ENCODE data around the gene ERICH3. TPM values are rescaled to one million over a fixed set of nuclear protein-coding genes. Genes with fewer than 3 reads are reported as not detected.

ERICH3 gene
- not detected in 2 replicates for total RNA-seq

- Histone ChIP-seq H3K36me3 (ENCODE audit: control insufficient read depth, insufficient read depth, low read length) (no peaks in the 10 kb centered on the region), H3K27me3 (ENCODE audit: control insufficient read depth, insufficient read depth, low read length) (no peaks in the 10 kb centered on the region), H3K4me3 (ENCODE audit: low read depth, low read length) (peak within 1 kb of the TSS; percentile 49)
- no peak for TF ChIP-seq CTCF (IDR thresholded peaks at IDR 0.05; ENCODE audit: insufficient read depth, low read length, poor library complexity, severe bottlenecking)
- no peak for DNase-seq (ENCODE audit: low read depth)
Measured at GRCh38 chr1:74673351-74674111, at the start of gene ERICH3. ERICH3 (minus strand) TSS chr1:74673792; CDS start chr1:74673519, 273 bp downstream.

DNA sequence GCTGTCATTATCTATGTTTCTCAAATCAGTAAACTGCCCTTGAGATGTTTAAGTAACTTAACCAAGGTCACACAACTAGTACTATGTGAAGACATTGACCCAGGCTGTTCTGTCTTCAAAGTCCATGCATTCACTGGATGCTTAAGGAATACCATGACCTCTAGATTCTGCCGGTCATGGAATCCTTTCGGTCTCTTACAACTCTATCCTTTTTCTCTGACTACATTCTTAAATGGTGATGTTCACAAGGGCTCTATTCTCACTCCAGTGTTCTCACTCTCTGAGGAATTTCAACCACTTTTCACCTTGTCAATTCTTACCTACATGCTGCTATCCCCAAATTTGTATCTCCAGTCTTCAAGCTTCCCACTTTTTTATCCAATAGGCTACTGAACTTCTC lies 44.0 kb upstream of the ERICH3 start:
- Histone ChIP-seq H3K4me3 (ENCODE audit: low read depth, low read length) (no peak overlapping the region), H3K36me3 (ENCODE audit: control insufficient read depth, insufficient read depth, low read length) (peaks cover 3% of the 10 kb centered on the region), H3K27me3 (ENCODE audit: control insufficient read depth, insufficient read depth, low read length) (no peaks in the 10 kb centered on the region)
- no peak for TF ChIP-seq CTCF (IDR thresholded peaks at IDR 0.05; ENCODE audit: insufficient read depth, low read length, poor library complexity, severe bottlenecking)
- no peak for DNase-seq (ENCODE audit: low read depth)

GRCh38 chr1:74716822-74717221 lies 43.2 kb upstream of the ERICH3 start:
- no peak for TF ChIP-seq CTCF (IDR thresholded peaks at IDR 0.05; ENCODE audit: insufficient read depth, low read length, poor library complexity, severe bottlenecking)
- H3K4me3 ChIP-seq (ENCODE audit: low read depth, low read length) = no peak overlapping the region
- no peaks in the 10 kb centered on the region for H3K27me3 ChIP-seq (ENCODE audit: control insufficient read depth, insufficient read depth, low read length)
- DNase-seq (ENCODE audit: low read depth) = no peak
- H3K36me3 ChIP-seq (ENCODE audit: control insufficient read depth, insufficient read depth, low read length) = peaks cover 3% of the 10 kb centered on the region

- no peak for DNase-seq (ENCODE audit: low read depth)
- no peak for TF ChIP-seq CTCF (IDR thresholded peaks at IDR 0.05; ENCODE audit: insufficient read depth, low read length, poor library complexity, severe bottlenecking)
- H3K36me3 ChIP-seq (ENCODE audit: control insufficient read depth, insufficient read depth, low read length) = peaks cover 3% of the 10 kb centered on the region
- no peak overlapping the region for H3K4me3 ChIP-seq (ENCODE audit: low read depth, low read length)
- no peaks in the 10 kb centered on the region for H3K27me3 ChIP-seq (ENCODE audit: control insufficient read depth, insufficient read depth, low read length)
Measured at GRCh38 chr1:74715806-74716205, 42.2 kb upstream of the ERICH3 start.

DNA sequence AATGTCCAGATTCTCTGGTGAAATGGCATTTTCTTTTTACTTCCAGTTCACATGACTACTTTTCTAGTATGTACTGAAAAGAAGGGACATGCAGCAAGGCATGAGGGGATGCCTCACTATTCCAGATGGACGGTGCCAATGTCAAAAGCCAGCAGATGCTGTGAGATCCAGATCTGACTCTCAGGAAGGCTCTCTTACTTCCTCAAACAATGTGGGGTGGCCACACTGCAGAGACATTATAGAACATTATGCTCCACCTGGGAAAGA lies 41.6 kb upstream of the ERICH3 start:
- no peak overlapping the region for H3K4me3 ChIP-seq (ENCODE audit: low read depth, low read length)
- no peak for TF ChIP-seq CTCF (IDR thresholded peaks at IDR 0.05; ENCODE audit: insufficient read depth, low read length, poor library complexity, severe bottlenecking)
- H3K36me3 ChIP-seq (ENCODE audit: control insufficient read depth, insufficient read depth, low read length) = peaks cover 3% of the 10 kb centered on the region
- no peaks in the 10 kb centered on the region for H3K27me3 ChIP-seq (ENCODE audit: control insufficient read depth, insufficient read depth, low read length)
- DNase-seq (ENCODE audit: low read depth) = no peak
